ENCODE measurements around the gene MAOB.
A peak's percentile ranks its signal among the peaks of the same experiment; 100 is the strongest.

The MAOB gene

DNA sequence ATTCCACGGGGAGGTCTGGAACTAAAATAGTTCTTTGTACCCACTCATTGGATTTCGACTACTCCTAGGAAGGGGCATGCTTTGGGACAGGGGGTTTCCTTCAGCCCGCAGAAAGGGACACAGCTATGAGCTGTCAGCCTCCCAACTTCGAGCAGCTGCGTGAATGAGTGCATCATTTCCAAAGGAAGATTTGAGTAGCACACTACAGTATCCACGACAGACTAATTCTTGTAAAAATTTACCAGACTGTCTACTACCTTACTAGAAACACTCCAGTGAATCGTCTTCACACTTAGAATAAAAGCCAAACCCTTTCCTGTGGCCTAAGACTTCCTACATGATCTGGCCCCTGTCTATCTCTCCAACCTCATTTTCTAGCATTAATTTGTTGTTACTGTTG is 124.2 kb downstream of the MAOB start:
- H3K9me3 ChIP-seq, result no peaks in the 10 kb centered on the region
- H3K4me1 ChIP-seq, result no peaks in the 10 kb centered on the region
- no peak overlapping the region for H3K4me3 ChIP-seq
- TF ChIP-seq, protein P1, sequence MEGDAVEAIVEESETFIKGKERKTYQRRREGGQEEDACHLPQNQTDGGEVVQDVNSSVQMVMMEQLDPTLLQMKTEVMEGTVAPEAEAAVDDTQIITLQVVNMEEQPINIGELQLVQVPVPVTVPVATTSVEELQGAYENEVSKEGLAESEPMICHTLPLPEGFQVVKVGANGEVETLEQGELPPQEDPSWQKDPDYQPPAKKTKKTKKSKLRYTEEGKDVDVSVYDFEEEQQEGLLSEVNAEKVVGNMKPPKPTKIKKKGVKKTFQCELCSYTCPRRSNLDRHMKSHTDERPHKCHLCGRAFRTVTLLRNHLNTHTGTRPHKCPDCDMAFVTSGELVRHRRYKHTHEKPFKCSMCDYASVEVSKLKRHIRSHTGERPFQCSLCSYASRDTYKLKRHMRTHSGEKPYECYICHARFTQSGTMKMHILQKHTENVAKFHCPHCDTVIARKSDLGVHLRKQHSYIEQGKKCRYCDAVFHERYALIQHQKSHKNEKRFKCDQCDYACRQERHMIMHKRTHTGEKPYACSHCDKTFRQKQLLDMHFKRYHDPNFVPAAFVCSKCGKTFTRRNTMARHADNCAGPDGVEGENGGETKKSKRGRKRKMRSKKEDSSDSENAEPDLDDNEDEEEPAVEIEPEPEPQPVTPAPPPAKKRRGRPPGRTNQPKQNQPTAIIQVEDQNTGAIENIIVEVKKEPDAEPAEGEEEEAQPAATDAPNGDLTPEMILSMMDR (IDR thresholded peaks at IDR 0.05), result no peak
- no peak overlapping the region for H3K27ac ChIP-seq
- intact Hi-C loops (cut with DNase I; ENCODE audit: low total_unique reads), result no loop called here
- DNase-seq, result no peak
- no peaks in the 10 kb centered on the region for H3K27me3 ChIP-seq
- H3K36me3 ChIP-seq, result no peaks in the 10 kb centered on the region

DNA sequence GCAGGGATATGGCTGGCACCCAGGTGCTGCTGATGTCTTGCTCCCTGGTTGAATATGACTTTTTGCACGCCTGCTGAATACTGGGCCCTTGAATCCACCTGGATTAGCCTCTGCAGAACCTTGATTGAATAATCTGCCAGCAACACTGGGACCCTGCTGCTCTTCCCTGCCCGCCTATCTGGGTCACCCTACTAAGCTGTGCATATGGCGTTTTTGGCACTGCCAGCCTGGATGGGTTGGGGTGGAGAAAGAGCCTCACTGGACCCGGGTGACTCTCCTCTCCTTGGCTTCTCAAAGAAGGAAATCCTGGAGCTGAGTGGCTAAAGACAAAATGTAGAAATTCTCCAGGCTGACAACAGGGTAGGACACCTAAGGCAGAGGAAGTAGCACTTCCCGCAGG is 126.2 kb downstream of the MAOB start:
- DNase-seq, result no peak
- Histone ChIP-seq H3K27ac (no peak overlapping the region), H3K36me3 (no peaks in the 10 kb centered on the region), H3K4me1 (no peaks in the 10 kb centered on the region), H3K4me3 (no peak overlapping the region), H3K9me3 (peaks cover 0 to 7% (median 5%) of the 10 kb centered on the region in 3 donors), H3K27me3 (no peaks in the 10 kb centered on the region)
- intact Hi-C loops (cut with DNase I; ENCODE audit: low total_unique reads), result no loop called here
- TF ChIP-seq, protein P1 (IDR thresholded peaks at IDR 0.05), result no peak

DNA sequence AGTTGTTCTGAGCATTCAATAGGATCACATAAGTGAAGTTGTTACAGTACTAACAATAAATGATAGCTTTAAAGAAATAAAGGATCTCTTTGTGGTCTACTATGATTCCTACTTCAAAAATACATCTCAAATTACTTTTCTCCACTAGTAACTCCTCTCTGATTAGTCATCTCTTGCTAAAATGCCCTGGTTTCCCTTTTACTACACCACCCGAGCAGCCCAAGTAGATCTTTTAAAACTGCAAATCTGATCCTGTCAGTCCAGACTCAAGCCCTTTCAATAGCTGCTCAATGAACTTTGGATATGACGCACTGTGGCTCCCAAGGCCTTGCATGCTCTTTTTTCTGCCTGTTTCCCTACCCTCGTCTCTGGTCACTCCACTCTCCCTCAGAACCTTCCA is 128.6 kb downstream of the MAOB start:
- intact Hi-C loops (cut with DNase I; ENCODE audit: low total_unique reads), result no loop called here
- no peak overlapping the region for H3K4me3 ChIP-seq
- no peak overlapping the region for H3K27ac ChIP-seq

DNA sequence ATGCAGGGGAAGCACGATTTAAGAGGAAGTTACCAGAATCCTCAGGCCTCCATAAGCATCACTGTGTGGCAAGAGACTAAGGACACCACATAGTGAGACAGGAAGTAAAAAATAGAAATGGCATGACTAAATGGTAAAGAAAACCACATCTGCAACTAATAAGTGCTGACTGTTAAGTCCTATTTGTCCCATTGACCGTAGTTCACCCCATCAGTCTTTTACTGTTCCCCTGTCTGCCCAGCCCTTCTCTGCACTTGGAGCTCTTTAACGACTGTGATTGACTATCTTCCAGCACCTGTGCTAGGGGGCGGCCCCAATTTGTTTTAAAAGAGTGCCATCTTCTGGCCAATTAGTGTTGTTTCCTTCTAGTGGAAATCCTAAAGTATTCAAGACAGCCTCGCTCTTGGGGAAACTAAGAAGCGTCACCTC is 132.0 kb downstream of the MAOB start:
- no peak overlapping the region for H3K27ac ChIP-seq
- H3K9me3 ChIP-seq, result peaks cover 0 to 7% (median 5%) of the 10 kb centered on the region in 3 donors
- TF ChIP-seq, protein P1 (IDR thresholded peaks at IDR 0.05), result peak; percentile 41 to 53
- no peaks in the 10 kb centered on the region for H3K27me3 ChIP-seq
- peaks cover 0 to 5% (median 0%) of the 10 kb centered on the region in 4 donors for H3K4me1 ChIP-seq
- peaks cover 0 to under 1% (median 0%) of the 10 kb centered on the region in 3 donors for H3K36me3 ChIP-seq
- intact Hi-C loops (cut with DNase I; ENCODE audit: low total_unique reads), result loop anchor here (1.0 kb wide), 1 partner anchor 191 kb away; no protein-coding TSS in a partner anchor
- no peak overlapping the region for H3K4me3 ChIP-seq
- DNase-seq, result peak; percentile 47 to 67

More for the DNA sequence above, 128.6 kb downstream of the MAOB start:
- Histone ChIP-seq H3K9me3 (peaks cover 0 to 7% (median 5%) of the 10 kb centered on the region in 3 donors), H3K4me1 (peaks cover 0 to 5% (median 0%) of the 10 kb centered on the region in 4 donors), H3K27me3 (no peaks in the 10 kb centered on the region), H3K36me3 (no peaks in the 10 kb centered on the region)
- DNase-seq, result no peak
- TF ChIP-seq, protein P1 (IDR thresholded peaks at IDR 0.05), result no peak

DNA sequence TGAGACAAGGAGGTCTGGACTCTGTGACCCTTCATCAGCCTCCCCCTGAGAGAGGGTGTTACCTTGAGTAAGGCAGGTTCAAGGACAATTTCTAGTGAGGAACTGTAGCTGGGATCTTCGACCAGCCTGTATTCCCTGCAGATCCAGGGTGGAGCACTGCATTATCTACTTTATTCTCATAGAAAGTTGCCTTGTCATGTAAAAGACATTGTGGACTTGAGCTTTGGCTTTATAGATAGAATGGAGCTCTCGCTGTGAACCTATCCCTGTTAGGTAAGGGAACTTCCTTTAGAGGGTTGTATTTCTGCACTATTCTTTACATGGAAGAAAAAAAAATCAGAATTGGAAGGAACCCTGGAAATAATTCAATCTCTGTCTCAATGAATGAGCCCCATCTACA is 134.8 kb downstream of the MAOB start:
- peaks cover 0 to 8% (median 0%) of the 10 kb centered on the region in 4 donors for H3K4me1 ChIP-seq
- peaks cover 0 to 7% (median 5%) of the 10 kb centered on the region in 3 donors for H3K9me3 ChIP-seq
- no peak for DNase-seq
- peaks cover 0 to 22% (median 20%) of the 10 kb centered on the region in 3 donors for H3K36me3 ChIP-seq
- TF ChIP-seq, protein P1 (IDR thresholded peaks at IDR 0.05), result no peak
- no peaks in the 10 kb centered on the region for H3K27me3 ChIP-seq
- no peak overlapping the region for H3K4me3 ChIP-seq
- intact Hi-C loops (cut with DNase I; ENCODE audit: low total_unique reads), result no loop called here
- no peak overlapping the region for H3K27ac ChIP-seq

All from tibial artery (tissue), 4 donors.